Activated CD4-positive, alpha-beta T cell treated with anti-CD3 and anti-CD28 coated beads, Interleukin-2, amount 50 U/mL, for 48 hours (primary cell): Measurements from ENCODE around the gene MRPS24.
"Not testable (repeated sequence)": the region's sequence is repeated elsewhere in the genome, so short reads cannot be mapped to it uniquely, and the experiment has no call there.

Experiments used
- DNase-seq, 2 experiments: peaks; one replicate each; pipeline ENCODE4 v3.0.0-alpha.2; 2020

MRPS24 gene

GRCh38 chr7:43830917-43831316 is 38.4 kb downstream of the MRPS24 start:
- not testable (repeated sequence) for DNase-seq

- DNase-seq, result no peak
These were observed 43.9 kb downstream of the MRPS24 start for GRCh38 chr7:43825391-43825808.

- DNase-seq, result no peak
These were observed 44.4 kb downstream of the MRPS24 start for GRCh38 chr7:43824963-43825362.

GRCh38 chr7:43824513-43824912 is 44.8 kb downstream of the MRPS24 start:
- DNase-seq, result not testable (repeated sequence)

GRCh38 chr7:43823941-43824340 is 45.4 kb downstream of the MRPS24 start:
- no peak for DNase-seq

- DNase-seq, result not testable (repeated sequence)
These were observed 45.9 kb downstream of the MRPS24 start for GRCh38 chr7:43823425-43823824.
